WTC11 (cell line): Measurements from ENCODE around the gene SYNE3. TPM values are rescaled to one million over a fixed set of nuclear protein-coding genes. Genes with fewer than 3 reads are reported as not detected.

Source experiments
- ATAC-seq: fragments of 200-7000 bp; cut with Tn5 transposase; 2 replicates; pipeline ENCODE4 v1.10.0; 2021; ENCODE audit warnings: mild to moderate bottlenecking, moderate library complexity
- CTCF ChIA-PET: fragments of 300-600 bp; sonication (Branson Sonifier 250); formaldehyde crosslinking; loops from one replicate; lab custom pipeline; 2021; ENCODE audit warnings: antibody characterized with exemption; lab: Charles Lee
- POLR2A ChIA-PET: fragments of 350-600 bp; sonication (Branson Sonifier 250); formaldehyde crosslinking; loops from one replicate; lab custom pipeline; 2021; ENCODE audit warnings: antibody characterized with exemption; lab: Charles Lee
- DNase-seq: peaks from one replicate; pipeline ENCODE4 v3.0.0; 2021; ENCODE audit warnings: low spot score
- H3K27ac Mint-ChIP-seq: 2 replicates; pipeline ENCODE4 v1.8.0; 2021; ENCODE audit warnings: mixed read lengths
- H3K27me3 Mint-ChIP-seq: 2 replicates; pipeline ENCODE4 v1.8.0; 2021; ENCODE audit warnings: low read depth, mild to moderate bottlenecking, moderate library complexity, mixed read lengths
- H3K36me3 Mint-ChIP-seq: 2 replicates; pipeline ENCODE4 v1.8.0; 2021; ENCODE audit warnings: mixed read lengths
- H3K4me1 Mint-ChIP-seq: 2 replicates; pipeline ENCODE4 v1.8.0; 2022; ENCODE audit warnings: mixed read lengths
- H3K4me3 Mint-ChIP-seq: 2 replicates; pipeline ENCODE4 v1.8.0; 2021; ENCODE audit warnings: mild to moderate bottlenecking, moderate library complexity, mixed read lengths
- H3K9me3 Mint-ChIP-seq: 2 replicates; pipeline ENCODE4 v1.8.0; 2021; ENCODE audit warnings: mixed read lengths
- ATF1 ChIP-seq: sonication (generic); formaldehyde crosslinking; IDR thresholded peaks from 2 replicates; pipeline ENCODE4 v1.8.1; 2023; ENCODE audit warnings: mild to moderate bottlenecking, moderate library complexity, missing genetic modification reagents
- CREB1 ChIP-seq: sonication (generic); formaldehyde crosslinking; IDR thresholded peaks from 2 replicates; pipeline ENCODE4 v1.8.0; 2023; ENCODE audit warnings: mild to moderate bottlenecking, missing genetic modification reagents
- E2F4 ChIP-seq: sonication (generic); formaldehyde crosslinking; IDR thresholded peaks from 2 replicates; pipeline ENCODE4 v1.8.1; 2022; ENCODE audit warnings: low read depth, mild to moderate bottlenecking, moderate library complexity, missing genetic modification reagents, borderline replicate concordance
- FOXJ3 ChIP-seq: sonication (generic); formaldehyde crosslinking; IDR thresholded peaks from 2 replicates; pipeline ENCODE4 v1.9.0; 2021; ENCODE audit warnings: missing genetic modification reagents, mild to moderate bottlenecking, borderline replicate concordance
- FOXK1 ChIP-seq: sonication (generic); formaldehyde crosslinking; IDR thresholded peaks from 2 replicates; pipeline ENCODE4 v1.8.0; 2022; ENCODE audit warnings: mild to moderate bottlenecking, moderate library complexity, missing genetic modification reagents
- MYBL2 ChIP-seq: sonication (generic); formaldehyde crosslinking; IDR thresholded peaks from 2 replicates; pipeline ENCODE4 v1.8.1; 2023; ENCODE audit warnings: mild to moderate bottlenecking, moderate library complexity, missing genetic modification reagents
- PREB ChIP-seq: sonication (generic); formaldehyde crosslinking; IDR thresholded peaks from 2 replicates; pipeline ENCODE4 v1.8.1; 2022; ENCODE audit warnings: mild to moderate bottlenecking, missing genetic modification reagents, moderate library complexity, borderline replicate concordance
- RELA ChIP-seq: sonication (generic); formaldehyde crosslinking; IDR thresholded peaks from 2 replicates; pipeline ENCODE4 v1.8.1; 2022; ENCODE audit warnings: missing genetic modification reagents, mild to moderate bottlenecking, borderline replicate concordance
- TEAD4 ChIP-seq: sonication (generic); formaldehyde crosslinking; IDR thresholded peaks from 2 replicates; pipeline ENCODE4 v1.8.0; 2022; ENCODE audit warnings: mild to moderate bottlenecking, missing genetic modification reagents
- ZNF121 ChIP-seq: sonication (generic); formaldehyde crosslinking; IDR thresholded peaks from 2 replicates; pipeline ENCODE4 v1.8.0; 2023; ENCODE audit warnings: missing genetic modification reagents
- ZNF219 ChIP-seq: sonication (generic); formaldehyde crosslinking; IDR thresholded peaks from 2 replicates; pipeline ENCODE4 v1.8.0; 2023; ENCODE audit warnings: missing genetic modification reagents, mild to moderate bottlenecking, borderline replicate concordance
- ZNF232 ChIP-seq: sonication (generic); formaldehyde crosslinking; IDR thresholded peaks from 2 replicates; pipeline ENCODE4 v1.8.0; 2022; ENCODE audit warnings: mild to moderate bottlenecking, missing genetic modification reagents
- ZNF396 ChIP-seq: fragments of 250-450 bp; sonication (Bioruptor Pico); IDR thresholded peaks from 2 replicates; pipeline ENCODE4 v1.8.0; 2021; ENCODE audit warnings: mild to moderate bottlenecking, moderate library complexity, borderline replicate concordance
- ZNF423 ChIP-seq: fragments of 250-450 bp; sonication (Bioruptor Pico); IDR thresholded peaks from 2 replicates; pipeline ENCODE4 v2.1.2; 2022; ENCODE audit warnings: mild to moderate bottlenecking, moderate library complexity
- total RNA-seq: library from RNA; stranded (reverse); gene quantifications from 3 replicates; pipeline ENCODE4 v1.2.3, GENCODE V29; 2021
- TF ChIP-seq, protein P1 (sequence below): fragments of 250-450 bp; sonication (Bioruptor Pico); IDR thresholded peaks from 2 replicates; pipeline ENCODE4 v1.9.0; 2021; ENCODE audit warnings: moderate library complexity, mild to moderate bottlenecking, inconsistent platforms, borderline replicate concordance
- TF ChIP-seq, protein P2 (sequence below): fragments of 250-450 bp; sonication (Bioruptor Pico); IDR thresholded peaks from 2 replicates; pipeline ENCODE4 v2.1.2; 2022; ENCODE audit warnings: mild to moderate bottlenecking, moderate library complexity
- TF ChIP-seq, protein P3 (sequence below): sonication (generic); formaldehyde crosslinking; IDR thresholded peaks from 2 replicates; pipeline ENCODE4 v1.8.0; 2022; ENCODE audit warnings: mild to moderate bottlenecking, missing genetic modification reagents
- TF ChIP-seq, protein P4 (sequence below): sonication (generic); formaldehyde crosslinking; IDR thresholded peaks from 2 replicates; pipeline ENCODE4 v1.8.0; 2023; ENCODE audit warnings: missing genetic modification reagents, mild to moderate bottlenecking, borderline replicate concordance

The SYNE3 gene
- total RNA-seq, 1 experiment from 2014 or later: 0.24 TPM

DNA sequence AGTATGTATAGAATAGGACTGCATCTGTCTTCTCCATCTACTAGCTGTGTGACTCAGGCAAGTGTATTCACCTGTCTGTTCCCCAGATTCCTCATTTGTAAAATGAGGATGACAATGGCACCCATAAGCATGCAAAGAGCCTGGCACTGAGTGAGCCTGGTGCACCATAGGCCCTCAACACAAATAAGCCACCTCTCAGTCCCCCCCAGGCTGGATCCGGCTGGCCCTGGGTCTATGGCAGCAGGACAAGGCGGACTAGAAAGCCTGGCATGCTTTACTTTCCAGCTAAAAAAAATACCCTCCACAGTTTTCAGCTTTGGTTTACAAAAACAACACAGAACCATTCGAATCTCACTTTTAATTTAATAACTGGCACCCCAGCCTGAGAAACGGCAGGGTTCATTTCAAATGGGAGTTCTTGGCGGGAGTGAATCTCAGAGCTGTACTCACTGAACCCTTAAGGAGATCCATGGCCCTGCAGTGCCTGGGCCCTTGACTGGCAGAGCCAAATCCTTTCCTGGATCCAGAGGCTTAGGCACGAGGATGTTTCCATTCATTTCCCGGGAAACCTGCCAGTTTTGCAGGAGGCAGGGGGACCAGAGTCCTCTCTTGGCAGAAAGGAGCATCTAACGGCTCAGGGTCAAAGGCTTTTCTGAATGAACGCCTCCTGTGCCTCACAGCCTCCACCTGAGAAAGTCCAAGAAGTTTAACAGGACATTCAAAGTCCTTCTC is 17.7 kb downstream of the SYNE3 start (continued):
- no peak for TF ChIP-seq FOXJ3 (CRISPR knock-in tag)
- TF ChIP-seq, protein P1, sequence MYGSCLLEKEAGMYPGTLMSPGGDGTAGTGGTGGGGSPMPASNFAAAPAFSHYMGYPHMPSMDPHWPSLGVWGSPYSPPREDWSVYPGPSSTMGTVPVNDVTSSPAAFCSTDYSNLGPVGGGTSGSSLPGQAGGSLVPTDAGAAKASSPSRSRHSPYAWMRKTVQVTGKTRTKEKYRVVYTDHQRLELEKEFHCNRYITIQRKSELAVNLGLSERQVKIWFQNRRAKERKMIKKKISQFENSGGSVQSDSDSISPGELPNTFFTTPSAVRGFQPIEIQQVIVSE (CRISPR knock-in tag): no peak
- no peak for TF ChIP-seq CREB1
- TF ChIP-seq ZNF121 (CRISPR knock-in tag): no peak
- TF ChIP-seq ZNF423: no peak
- no peak for TF ChIP-seq ZNF396 (CRISPR knock-in tag)
- no peak for TF ChIP-seq ZNF232 (CRISPR knock-in tag)

GRCh38 chr14:95497561-95498011 is 18.9 kb downstream of the SYNE3 start:
- DNase-seq: no peak
- H3K4me3 Mint-ChIP-seq: no peak overlapping the region
- CTCF ChIA-PET: no interaction called here
- no peak for TF ChIP-seq TEAD4 (CRISPR knock-in tag)
- no peak for TF ChIP-seq FOXK1 (CRISPR knock-in tag)
- no peak for TF ChIP-seq PREB (CRISPR knock-in tag)
- TF ChIP-seq E2F4 (CRISPR knock-in tag): no peak
- no peaks in the 10 kb centered on the region for H3K36me3 Mint-ChIP-seq
- no peak overlapping the region for H3K27ac Mint-ChIP-seq
- POLR2A ChIA-PET: no interaction called here
- no peaks in the 10 kb centered on the region for H3K9me3 Mint-ChIP-seq
- no peaks in the 10 kb centered on the region; the same call in 1 of the 2 replicates for H3K27me3 Mint-ChIP-seq
- no peak for ATAC-seq
- no peaks in the 10 kb centered on the region for H3K4me1 Mint-ChIP-seq

- no peak for TF ChIP-seq MYBL2 (CRISPR knock-in tag)
- TF ChIP-seq, protein P2, sequence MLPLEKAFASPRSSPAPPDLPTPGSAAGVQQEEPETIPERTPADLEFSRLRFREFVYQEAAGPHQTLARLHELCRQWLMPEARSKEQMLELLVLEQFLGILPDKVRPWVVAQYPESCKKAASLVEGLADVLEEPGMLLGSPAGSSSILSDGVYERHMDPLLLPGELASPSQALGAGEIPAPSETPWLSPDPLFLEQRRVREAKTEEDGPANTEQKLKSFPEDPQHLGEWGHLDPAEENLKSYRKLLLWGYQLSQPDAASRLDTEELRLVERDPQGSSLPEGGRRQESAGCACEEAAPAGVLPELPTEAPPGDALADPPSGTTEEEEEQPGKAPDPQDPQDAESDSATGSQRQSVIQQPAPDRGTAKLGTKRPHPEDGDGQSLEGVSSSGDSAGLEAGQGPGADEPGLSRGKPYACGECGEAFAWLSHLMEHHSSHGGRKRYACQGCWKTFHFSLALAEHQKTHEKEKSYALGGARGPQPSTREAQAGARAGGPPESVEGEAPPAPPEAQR (CRISPR knock-in tag): no peak
- no peak for TF ChIP-seq ATF1
- TF ChIP-seq, protein P3, sequence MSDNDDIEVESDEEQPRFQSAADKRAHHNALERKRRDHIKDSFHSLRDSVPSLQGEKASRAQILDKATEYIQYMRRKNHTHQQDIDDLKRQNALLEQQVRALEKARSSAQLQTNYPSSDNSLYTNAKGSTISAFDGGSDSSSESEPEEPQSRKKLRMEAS (CRISPR knock-in tag): no peak
- no peak for TF ChIP-seq ZNF219 (CRISPR knock-in tag)
- TF ChIP-seq, protein P4, sequence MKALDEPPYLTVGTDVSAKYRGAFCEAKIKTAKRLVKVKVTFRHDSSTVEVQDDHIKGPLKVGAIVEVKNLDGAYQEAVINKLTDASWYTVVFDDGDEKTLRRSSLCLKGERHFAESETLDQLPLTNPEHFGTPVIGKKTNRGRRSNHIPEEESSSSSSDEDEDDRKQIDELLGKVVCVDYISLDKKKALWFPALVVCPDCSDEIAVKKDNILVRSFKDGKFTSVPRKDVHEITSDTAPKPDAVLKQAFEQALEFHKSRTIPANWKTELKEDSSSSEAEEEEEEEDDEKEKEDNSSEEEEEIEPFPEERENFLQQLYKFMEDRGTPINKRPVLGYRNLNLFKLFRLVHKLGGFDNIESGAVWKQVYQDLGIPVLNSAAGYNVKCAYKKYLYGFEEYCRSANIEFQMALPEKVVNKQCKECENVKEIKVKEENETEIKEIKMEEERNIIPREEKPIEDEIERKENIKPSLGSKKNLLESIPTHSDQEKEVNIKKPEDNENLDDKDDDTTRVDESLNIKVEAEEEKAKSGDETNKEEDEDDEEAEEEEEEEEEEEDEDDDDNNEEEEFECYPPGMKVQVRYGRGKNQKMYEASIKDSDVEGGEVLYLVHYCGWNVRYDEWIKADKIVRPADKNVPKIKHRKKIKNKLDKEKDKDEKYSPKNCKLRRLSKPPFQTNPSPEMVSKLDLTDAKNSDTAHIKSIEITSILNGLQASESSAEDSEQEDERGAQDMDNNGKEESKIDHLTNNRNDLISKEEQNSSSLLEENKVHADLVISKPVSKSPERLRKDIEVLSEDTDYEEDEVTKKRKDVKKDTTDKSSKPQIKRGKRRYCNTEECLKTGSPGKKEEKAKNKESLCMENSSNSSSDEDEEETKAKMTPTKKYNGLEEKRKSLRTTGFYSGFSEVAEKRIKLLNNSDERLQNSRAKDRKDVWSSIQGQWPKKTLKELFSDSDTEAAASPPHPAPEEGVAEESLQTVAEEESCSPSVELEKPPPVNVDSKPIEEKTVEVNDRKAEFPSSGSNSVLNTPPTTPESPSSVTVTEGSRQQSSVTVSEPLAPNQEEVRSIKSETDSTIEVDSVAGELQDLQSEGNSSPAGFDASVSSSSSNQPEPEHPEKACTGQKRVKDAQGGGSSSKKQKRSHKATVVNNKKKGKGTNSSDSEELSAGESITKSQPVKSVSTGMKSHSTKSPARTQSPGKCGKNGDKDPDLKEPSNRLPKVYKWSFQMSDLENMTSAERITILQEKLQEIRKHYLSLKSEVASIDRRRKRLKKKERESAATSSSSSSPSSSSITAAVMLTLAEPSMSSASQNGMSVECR (CRISPR knock-in tag): no peak
- TF ChIP-seq RELA (CRISPR knock-in tag): no peak
- no peak for DNase-seq
- H3K36me3 Mint-ChIP-seq: no peaks in the 10 kb centered on the region
- H3K27me3 Mint-ChIP-seq: no peaks in the 10 kb centered on the region; the same call in 1 of the 2 replicates
- ATAC-seq: no peak
- no peak overlapping the region for H3K4me3 Mint-ChIP-seq
- ChIA-PET POLR2A (no interaction called here), CTCF (interaction anchor here (0.9 to 1.2 kb wide), 3 partner anchors 11 to 54 kb away, joined by 3 to 4 read pairs (median 4); no protein-coding TSS in a partner anchor)
- H3K9me3 Mint-ChIP-seq: peaks cover 7% of the 10 kb centered on the region
- no peaks in the 10 kb centered on the region for H3K4me1 Mint-ChIP-seq
- H3K27ac Mint-ChIP-seq: 0 out of 2 replicates have a peak overlapping the region, but pooled peaks have one; percentile 27
Observed at GRCh38 chr14:95496690-95497259, 19.7 kb downstream of the SYNE3 start.
